Omental fat pad (tissue), 4 donors: ENCODE results near the gene NFKBIB. TPM values are rescaled to one million over a fixed set of nuclear protein-coding genes. Genes with fewer than 3 reads are reported as not detected.
A peak's percentile ranks its signal among the peaks of the same experiment; 100 is the strongest.

Experiments
- ATAC-seq: fragments of 150-250 bp; one replicate; pipeline ENCODE4 v1.9.1; 2016; ENCODE audit warnings: mild to moderate bottlenecking, moderate library complexity; ENCODE audit not compliant: low FRiP score
- DNase-seq: peaks from one replicate; pipeline ENCODE4 v3.0.0-alpha.2; 2019; ENCODE audit warnings: low spot score
- CTCF ChIP-seq, 3 donors: fragments of 450-650 bp; IDR thresholded peaks; one replicate each; pipeline ENCODE4 v1.5.1; 2016 to 2017; ENCODE audit warnings: antibody characterized with exemption in 3 of 3, mild to moderate bottlenecking in 3 of 3, moderate library complexity in 2 of 3
- total RNA-seq, 4 donors: library from RNA; depleted of rRNA; stranded (reverse); fragments of >200 nt; gene quantifications; one replicate each; pipeline ENCODE4 v1.1.0, GENCODE V29; 2016

The NFKBIB gene
- total RNA-seq, 4 donors from 2014 or later = 19.6 to 30.9 (median 22.7) TPM

- ATAC-seq (no peak), DNase-seq (no peak)
- TF ChIP-seq CTCF (IDR thresholded peaks at IDR 0.05) = no peak
Observed at GRCh38 chr19:38924388-38924787, 24.6 kb downstream of the NFKBIB start.

- TF ChIP-seq CTCF (IDR thresholded peaks at IDR 0.05) = no peak
- ATAC-seq = no peak
- no peak for DNase-seq
Observed at GRCh38 chr19:38928391-38929001, 28.7 kb downstream of the NFKBIB start.

GRCh38 chr19:38929929-38930775 lies 30.4 kb downstream of the NFKBIB start, which contains the start of gene SARS2:
SARS2 (minus strand) TSS chr19:38930763; CDS start chr19:38930736, 27 bp downstream.
- DNase-seq (peak; percentile 68), ATAC-seq (peak; percentile 96)
- TF ChIP-seq CTCF (IDR thresholded peaks at IDR 0.05) = peak in 2 of 3 donors; percentile 87 to 95

- TF ChIP-seq CTCF (IDR thresholded peaks at IDR 0.05) = no peak
- DNase-seq (peak; percentile 92), ATAC-seq (peak; percentile 98)
Observed at GRCh38 chr19:38930776-38931520, 31.2 kb downstream of the NFKBIB start, which contains the start of gene MRPS12. MRPS12 (plus strand) TSS chr19:38930944; CDS start chr19:38931295, 351 bp downstream.

- ATAC-seq = no peak
- DNase-seq = no peak
- no peak for TF ChIP-seq CTCF (IDR thresholded peaks at IDR 0.05)
Observed at GRCh38 chr19:38931521-38931793, 31.7 kb downstream of the NFKBIB start.

GRCh38 chr19:38932425-38933179 lies 32.8 kb downstream of the NFKBIB start:
- ATAC-seq (no peak), DNase-seq (no peak)

More at GRCh38 chr19:38932425-38933179, 32.8 kb downstream of the NFKBIB start:
- no peak for TF ChIP-seq CTCF (IDR thresholded peaks at IDR 0.05)
